Measurements from ENCODE around the gene POLA1.

DNA sequence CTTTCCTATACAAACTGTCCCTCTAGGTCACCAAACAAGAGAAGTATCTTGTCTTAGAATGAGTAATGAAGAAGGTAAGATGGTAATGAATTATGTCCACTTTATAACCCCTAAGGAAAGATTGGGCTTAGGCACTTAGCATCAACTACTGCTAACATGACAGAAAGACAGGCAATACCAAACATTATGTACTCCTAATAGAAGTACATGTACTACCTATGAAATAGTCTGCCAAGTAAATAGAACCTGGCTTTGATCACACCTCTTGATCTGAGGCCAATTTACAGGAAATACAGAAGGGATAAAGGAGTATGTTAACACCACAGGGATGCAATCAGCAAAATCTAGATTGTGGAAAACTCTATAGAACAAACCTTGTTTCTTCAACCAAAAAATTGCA lies 32.4 kb upstream of the POLA1 start:
- TF ChIP-seq, protein P1, sequence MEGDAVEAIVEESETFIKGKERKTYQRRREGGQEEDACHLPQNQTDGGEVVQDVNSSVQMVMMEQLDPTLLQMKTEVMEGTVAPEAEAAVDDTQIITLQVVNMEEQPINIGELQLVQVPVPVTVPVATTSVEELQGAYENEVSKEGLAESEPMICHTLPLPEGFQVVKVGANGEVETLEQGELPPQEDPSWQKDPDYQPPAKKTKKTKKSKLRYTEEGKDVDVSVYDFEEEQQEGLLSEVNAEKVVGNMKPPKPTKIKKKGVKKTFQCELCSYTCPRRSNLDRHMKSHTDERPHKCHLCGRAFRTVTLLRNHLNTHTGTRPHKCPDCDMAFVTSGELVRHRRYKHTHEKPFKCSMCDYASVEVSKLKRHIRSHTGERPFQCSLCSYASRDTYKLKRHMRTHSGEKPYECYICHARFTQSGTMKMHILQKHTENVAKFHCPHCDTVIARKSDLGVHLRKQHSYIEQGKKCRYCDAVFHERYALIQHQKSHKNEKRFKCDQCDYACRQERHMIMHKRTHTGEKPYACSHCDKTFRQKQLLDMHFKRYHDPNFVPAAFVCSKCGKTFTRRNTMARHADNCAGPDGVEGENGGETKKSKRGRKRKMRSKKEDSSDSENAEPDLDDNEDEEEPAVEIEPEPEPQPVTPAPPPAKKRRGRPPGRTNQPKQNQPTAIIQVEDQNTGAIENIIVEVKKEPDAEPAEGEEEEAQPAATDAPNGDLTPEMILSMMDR (conservative IDR thresholded peaks at IDR 0.05), result no peak
- no peak for TF ChIP-seq ZFX (IDR thresholded peaks at IDR 0.05)

Data from C4-2B (cell line).